ENCODE results near the gene ADAM12.

DNA sequence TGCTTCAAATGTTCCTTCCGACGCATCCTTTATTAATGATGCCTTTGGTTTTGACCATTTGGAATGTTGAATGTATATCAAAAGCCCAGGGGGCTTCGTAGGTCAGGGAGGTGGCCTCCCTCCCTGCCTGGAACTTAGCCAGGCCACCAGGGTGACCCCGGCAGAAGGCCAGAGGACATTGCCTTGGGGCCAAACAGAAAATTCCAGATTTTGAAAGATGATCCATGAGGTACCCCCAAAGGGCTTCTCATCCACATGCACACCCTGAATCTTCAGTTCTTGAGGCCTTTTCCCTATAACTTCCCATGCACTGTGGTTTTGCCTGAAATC, 171.7 kb downstream of the ADAM12 start:
- TF ChIP-seq, protein P1, sequence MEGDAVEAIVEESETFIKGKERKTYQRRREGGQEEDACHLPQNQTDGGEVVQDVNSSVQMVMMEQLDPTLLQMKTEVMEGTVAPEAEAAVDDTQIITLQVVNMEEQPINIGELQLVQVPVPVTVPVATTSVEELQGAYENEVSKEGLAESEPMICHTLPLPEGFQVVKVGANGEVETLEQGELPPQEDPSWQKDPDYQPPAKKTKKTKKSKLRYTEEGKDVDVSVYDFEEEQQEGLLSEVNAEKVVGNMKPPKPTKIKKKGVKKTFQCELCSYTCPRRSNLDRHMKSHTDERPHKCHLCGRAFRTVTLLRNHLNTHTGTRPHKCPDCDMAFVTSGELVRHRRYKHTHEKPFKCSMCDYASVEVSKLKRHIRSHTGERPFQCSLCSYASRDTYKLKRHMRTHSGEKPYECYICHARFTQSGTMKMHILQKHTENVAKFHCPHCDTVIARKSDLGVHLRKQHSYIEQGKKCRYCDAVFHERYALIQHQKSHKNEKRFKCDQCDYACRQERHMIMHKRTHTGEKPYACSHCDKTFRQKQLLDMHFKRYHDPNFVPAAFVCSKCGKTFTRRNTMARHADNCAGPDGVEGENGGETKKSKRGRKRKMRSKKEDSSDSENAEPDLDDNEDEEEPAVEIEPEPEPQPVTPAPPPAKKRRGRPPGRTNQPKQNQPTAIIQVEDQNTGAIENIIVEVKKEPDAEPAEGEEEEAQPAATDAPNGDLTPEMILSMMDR (IDR thresholded peaks at IDR 0.05): no peak
- TF ChIP-seq POLR2AphosphoS5 (IDR thresholded peaks at IDR 0.05): no peak

All from sigmoid colon (tissue), 4 donors.